LoVo (cell line): ENCODE results near the gene OSCP1.

Experiments
- DNase-seq: peaks from one replicate; pipeline ENCODE4 v3.0.0-alpha.2; 2016; ENCODE audit warnings: low spot score

The OSCP1 gene

GRCh38 chr1:36446746-36447145 is 3.5 kb downstream of the OSCP1 start:
- no peak for DNase-seq

DNA sequence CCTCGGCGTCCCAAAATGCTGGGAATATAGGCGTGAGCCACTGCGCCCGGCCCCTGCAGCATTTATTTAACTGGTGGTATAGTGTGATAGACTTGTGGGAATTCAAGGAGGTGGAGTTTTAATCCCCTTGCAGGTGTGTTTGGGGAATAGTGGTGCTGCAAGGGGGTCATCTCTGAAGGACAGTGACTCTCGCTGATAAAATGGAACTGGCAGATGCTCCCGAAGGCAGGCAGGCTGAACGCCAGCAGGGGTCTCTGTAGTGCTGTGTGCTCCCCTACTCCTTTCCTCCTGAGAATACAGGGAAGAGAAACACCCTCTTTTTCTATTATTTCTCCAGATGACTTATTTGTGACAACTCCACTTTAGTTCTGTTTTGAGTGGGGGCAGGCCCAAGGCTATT is 4.0 kb downstream of the OSCP1 start:
- DNase-seq: no peak

GRCh38 chr1:36443297-36443696 is 7.0 kb downstream of the OSCP1 start:
- DNase-seq: no peak

GRCh38 chr1:36442337-36442736 is 7.9 kb downstream of the OSCP1 start:
- DNase-seq: no peak

DNA sequence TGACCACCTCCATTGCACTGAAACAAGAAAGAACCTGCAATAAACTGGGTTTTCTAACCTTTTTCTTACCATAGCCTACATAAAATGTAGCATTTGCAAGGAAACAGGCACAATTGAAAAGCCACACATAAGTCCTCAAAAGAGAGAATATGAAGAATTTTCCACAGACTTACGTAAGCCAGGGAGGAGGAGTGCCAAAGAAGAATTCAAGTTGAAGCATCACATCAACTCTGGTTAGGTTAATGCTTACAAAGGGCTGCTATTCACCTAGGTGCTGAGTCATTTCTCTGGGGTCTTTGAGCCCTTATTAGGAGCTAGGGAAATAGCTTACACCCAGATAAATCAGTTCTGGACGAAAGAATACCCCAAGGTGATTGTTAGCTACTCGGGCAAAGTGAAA is 9.6 kb downstream of the OSCP1 start:
- no peak for DNase-seq

GRCh38 chr1:36440044-36440443 is 10.2 kb downstream of the OSCP1 start:
- DNase-seq: no peak

DNA sequence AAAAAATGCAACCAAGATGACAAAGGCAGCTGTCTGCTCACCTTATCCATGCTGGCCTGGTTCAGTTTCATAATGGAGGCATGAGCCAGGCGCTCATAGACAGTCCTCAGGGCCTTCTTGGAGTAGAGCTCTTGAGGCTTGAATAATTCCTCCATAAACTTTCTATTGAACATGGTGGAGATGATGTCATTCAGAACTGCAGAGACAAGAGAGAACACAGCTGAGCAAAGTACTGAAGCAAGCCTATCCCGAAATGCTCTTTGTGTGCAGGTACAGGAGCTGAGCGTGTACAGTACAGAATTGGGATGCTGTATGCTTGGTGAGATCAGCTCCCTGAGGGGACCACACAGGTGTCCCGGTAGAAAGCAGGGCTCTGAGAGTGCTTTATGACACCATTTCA is 11.5 kb downstream of the OSCP1 start:
- DNase-seq: no peak

GRCh38 chr1:36436821-36437220 is 13.4 kb downstream of the OSCP1 start:
- no peak for DNase-seq

GRCh38 chr1:36433102-36433501 is 17.1 kb downstream of the OSCP1 start:
- DNase-seq: no peak

- no peak for DNase-seq
Measured at GRCh38 chr1:36432616-36433015, 17.6 kb downstream of the OSCP1 start.

DNA sequence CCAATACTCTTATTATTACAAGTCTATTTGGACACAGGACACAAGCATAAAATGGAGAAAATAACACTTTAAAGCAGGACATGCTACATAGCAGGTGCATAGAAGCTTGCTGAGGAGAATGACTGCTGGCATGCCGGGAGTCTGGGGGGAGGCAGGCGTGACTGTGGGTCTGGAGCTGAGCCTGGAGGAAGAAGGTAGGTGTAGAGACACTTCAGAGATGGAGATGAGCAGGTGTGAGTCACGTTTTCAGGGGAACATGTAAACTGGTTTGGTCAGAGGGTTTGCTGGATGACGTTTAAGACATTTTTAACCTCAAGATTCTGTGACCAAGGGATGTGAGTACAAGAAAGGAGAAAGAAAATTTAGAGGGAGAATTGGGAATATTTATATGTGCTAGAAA is 24.5 kb downstream of the OSCP1 start:
- DNase-seq: no peak

DNA sequence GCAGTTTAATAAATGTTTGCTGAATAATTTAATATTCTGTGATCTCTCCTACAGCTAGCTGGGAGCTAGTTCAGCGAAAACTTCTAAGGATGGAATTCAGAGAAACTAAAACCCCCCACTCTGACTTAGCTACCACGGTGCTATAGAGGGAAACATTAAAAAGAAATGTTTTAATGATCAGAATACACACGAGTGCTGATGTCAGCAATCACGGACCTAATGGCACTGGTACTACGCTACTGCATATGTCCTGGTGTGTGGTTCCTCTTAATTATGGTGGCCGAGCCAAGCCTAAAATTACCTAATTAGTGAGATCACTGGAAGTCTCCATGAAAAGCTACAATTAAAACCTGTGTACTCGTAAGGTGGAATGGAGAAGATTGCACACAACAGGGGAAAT is 28.6 kb downstream of the OSCP1 start:
- DNase-seq: no peak

GRCh38 chr1:36420836-36421317 is 29.4 kb downstream of the OSCP1 start:
- DNase-seq: peak; percentile 80

GRCh38 chr1:36420409-36420808 is 29.8 kb downstream of the OSCP1 start:
- no peak for DNase-seq

- DNase-seq: no peak
Measured at GRCh38 chr1:36419569-36419968, 30.7 kb downstream of the OSCP1 start.

DNA sequence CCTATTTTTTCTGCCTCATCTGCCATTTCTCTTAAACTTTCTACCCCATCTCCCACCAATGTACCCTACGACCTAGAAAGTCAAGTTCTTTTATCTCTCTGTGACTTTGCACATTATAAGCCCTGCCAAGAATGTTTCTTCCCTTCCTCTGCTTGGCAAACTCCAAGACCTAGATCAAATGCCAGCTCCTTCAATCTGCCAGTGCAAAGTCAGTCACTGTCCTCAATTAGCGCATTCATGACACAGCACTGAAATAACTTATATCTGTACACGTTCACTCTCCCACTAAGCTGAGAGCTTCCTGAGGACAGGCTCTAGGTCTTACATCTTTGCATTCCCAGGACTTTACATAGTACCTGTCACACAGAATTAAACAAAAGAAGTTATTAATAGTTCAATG is 31.1 kb downstream of the OSCP1 start:
- no peak for DNase-seq

- DNase-seq: no peak
Measured at GRCh38 chr1:36417931-36418330, 32.3 kb downstream of the OSCP1 start.

DNA sequence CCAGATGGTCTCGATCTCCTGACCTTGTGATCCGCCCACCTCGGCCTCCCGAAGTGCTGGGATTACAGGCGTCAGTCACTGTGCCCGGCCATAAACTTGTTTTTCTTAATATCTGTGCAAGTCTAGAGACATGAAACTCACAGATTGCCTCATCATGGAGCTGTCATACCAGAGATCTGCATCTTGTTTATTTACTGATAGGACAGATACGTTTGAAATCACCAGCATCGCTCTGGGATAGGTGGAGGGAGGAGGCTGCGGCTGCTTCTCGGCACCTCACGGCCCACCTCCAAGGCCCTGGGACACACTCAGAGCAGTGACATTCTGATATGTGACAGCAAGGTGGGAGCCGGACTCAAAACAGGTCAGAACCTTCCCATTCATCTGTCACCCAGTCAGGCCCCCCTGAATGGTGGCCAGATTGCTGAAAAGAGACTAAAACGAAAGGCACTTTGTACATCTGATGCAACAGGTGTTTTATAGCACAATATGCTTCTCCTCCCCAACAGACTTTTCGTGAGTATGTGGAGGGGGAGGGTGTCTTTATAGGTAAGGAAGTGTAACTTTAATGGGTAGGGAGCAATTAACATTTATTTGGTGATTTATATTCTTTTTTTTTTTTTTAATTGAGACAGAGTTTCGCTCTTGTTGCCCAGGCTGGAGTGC is 34.5 kb downstream of the OSCP1 start:
- no peak for DNase-seq

- DNase-seq: no peak
Measured at GRCh38 chr1:36414384-36414783, 35.9 kb downstream of the OSCP1 start.

DNA sequence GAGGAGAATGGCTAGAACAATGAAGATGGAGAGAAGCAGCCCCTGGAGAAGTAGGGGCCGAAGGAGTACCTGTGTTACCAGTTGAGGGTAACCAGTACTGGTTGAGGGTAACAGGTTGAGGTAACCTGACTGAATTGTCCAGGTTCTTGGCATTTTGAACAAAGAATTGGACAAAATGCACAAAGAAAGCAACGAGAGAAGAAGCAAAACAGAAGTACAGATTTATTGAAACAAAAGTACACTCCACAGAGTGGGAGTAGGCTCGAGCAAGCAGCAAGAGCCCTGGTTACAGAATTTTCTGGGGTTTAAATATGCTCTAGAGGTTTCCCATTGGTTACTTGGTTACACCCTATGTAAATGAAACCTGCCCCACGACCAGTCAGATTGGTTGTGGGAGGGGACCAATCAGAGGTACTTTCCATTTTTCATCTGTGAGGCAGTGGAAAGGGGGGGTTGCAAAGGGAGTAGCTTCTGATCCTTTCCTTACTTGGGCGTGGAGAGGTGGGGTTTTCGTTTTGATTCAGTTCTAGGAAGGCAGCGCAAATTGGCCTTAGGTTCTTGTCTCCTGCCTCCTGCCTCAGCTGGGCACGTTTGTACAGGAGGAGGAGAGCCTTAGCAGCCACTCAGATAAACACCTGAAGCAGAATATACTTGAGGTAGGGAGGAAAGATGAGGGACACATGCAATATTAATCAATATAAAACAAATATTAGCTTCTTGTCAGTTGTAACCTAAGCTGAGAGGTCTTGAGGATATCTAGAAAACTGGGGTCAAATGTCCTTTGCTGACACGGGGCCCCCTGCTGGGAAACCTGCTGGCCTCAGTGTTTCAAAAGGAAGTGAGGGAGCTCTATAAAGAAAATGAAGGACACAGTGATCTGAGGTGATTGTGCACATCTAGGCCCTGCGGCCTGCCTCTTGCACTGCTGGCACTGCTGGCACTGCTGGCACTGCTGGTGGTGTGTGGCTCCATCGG is 38.3 kb downstream of the OSCP1 start:
- DNase-seq: no peak

DNA sequence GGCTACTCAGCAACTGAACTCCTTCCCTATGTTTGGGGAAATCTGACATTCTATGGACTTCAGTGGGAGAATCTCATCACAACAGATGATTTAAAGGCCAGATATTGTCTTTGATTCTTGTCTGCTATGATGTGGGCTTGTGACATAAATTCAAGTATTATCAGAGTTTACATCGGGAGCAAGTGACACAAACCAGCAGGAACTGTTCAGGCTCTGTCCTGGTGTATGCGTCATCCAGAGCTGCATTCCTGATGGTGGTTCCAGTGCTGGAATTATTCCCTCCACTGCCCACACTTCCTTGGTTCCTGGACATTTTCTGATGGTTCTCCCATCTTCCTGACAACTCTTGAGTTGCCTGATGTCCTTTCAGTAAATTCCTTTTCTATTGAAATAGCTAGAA is 41.8 kb downstream of the OSCP1 start:
- no peak for DNase-seq

DNA sequence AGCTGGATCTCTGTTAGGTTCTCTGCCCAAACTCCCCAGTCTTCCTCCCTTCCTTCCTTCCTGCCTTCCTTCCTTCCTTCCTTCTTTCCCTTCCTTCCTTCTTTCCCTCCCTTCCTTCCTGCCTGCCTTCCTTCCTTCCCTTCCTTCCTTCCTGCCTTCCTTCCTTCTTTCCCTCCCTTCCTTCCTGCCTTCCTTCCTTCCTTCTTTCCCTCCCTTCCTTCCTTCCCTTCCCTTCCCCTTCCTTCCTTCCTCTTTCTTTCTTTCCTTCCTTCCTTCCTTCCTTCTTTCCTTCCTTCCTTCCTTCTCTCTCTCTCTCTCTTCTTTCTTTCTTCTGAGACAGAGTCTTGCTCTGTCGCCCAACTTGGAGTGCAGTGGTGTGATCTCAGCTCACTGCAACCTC is 43.8 kb downstream of the OSCP1 start:
- DNase-seq: no peak

- DNase-seq: no peak
Measured at GRCh38 chr1:36402504-36402890, 47.8 kb downstream of the OSCP1 start.
